ENCODE measurements around the gene ASCL2. TPM values are rescaled to one million over a fixed set of nuclear protein-coding genes. Genes with fewer than 3 reads are reported as not detected.

ASCL2 gene
- total and polyA plus RNA-seq, 4 donors, result 0.20 to 0.90 (median 0.45) TPM

DNA sequence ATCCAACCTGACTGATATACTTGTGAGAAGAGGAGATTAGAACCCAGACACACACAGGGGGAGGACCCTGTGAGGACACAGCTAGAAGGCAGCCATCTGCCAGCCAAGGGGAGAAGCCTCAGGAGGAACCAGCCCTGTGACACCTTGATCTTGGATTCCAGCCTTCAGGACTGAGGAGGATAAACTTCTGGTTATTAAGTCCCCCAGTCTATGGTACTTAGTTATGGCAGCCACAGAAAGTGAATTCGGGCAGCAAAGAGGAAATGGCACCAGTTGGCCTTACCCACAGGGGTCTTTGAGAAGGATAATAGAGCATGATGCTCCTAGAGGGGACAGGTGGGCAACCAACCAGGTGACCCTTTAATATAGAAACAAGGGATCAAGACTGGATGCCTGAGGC, 49.4 kb downstream of the ASCL2 start:
- Histone ChIP-seq H3K4me1 (ENCODE audit: control insufficient read depth, insufficient read depth, low read length) (no peaks in the 10 kb centered on the region), H3K36me3 (ENCODE audit: control insufficient read depth, insufficient read depth, low read length) (peaks cover 2% of the 10 kb centered on the region), H3K27me3 (ENCODE audit: control insufficient read depth, insufficient read depth, low read length) (no peaks in the 10 kb centered on the region), H3K4me3 (ENCODE audit: low read depth, low read length) (no peak overlapping the region), H3K27ac (ENCODE audit: low read depth, low read length) (no peak overlapping the region), H3K9me3 (ENCODE audit: control insufficient read depth, insufficient read depth, low read length) (peaks cover 9% of the 10 kb centered on the region)
- 100% methylated on average over 1 of the region's 1 CpG for WGBS (ENCODE audit: insufficient coverage)
- DNase-seq (ENCODE audit: low read depth in 4 of 6, low spot score in 6 of 6), result no peak

DNA sequence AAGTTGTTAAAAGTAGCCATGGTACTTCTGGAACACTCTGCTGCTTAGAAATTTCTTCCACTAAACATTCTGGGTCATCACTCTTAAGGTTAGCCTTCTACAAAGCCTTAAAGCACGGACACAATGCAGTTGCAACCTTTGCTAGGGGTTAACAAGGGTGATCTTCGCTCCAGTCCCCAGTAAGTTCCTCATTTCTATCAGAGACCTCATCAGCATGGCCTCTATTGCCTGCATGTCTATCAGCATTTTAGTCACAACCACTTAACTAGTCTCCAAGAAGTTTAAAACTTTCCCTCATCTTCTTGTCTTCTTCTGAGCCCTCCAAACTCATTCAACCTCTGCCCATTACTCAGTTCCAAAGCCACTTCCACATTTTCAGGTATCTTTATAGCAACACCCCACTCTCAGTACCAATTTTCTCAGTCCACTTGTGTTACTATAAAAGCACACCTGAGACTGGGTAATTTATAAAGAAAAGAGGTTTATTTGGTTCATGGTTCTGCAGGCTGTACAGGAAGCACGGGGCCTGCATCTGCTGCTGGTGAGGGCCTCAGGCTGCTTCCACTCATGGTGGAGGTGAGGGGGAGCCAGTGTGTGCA, 50.1 kb downstream of the ASCL2 start:
- Histone ChIP-seq H3K36me3 (ENCODE audit: control insufficient read depth, insufficient read depth, low read length) (peaks cover 2% of the 10 kb centered on the region), H3K27ac (ENCODE audit: low read depth, low read length) (no peak overlapping the region), H3K4me3 (ENCODE audit: low read depth, low read length) (no peak overlapping the region), H3K27me3 (ENCODE audit: control insufficient read depth, insufficient read depth, low read length) (no peaks in the 10 kb centered on the region), H3K4me1 (ENCODE audit: control insufficient read depth, insufficient read depth, low read length) (no peaks in the 10 kb centered on the region), H3K9me3 (ENCODE audit: control insufficient read depth, insufficient read depth, low read length) (peaks cover 9% of the 10 kb centered on the region)
- no peak for DNase-seq (ENCODE audit: low read depth in 4 of 6, low spot score in 6 of 6)
- 73% methylated on average over 3 of the region's 3 CpGs for WGBS (ENCODE audit: insufficient coverage)

DNA sequence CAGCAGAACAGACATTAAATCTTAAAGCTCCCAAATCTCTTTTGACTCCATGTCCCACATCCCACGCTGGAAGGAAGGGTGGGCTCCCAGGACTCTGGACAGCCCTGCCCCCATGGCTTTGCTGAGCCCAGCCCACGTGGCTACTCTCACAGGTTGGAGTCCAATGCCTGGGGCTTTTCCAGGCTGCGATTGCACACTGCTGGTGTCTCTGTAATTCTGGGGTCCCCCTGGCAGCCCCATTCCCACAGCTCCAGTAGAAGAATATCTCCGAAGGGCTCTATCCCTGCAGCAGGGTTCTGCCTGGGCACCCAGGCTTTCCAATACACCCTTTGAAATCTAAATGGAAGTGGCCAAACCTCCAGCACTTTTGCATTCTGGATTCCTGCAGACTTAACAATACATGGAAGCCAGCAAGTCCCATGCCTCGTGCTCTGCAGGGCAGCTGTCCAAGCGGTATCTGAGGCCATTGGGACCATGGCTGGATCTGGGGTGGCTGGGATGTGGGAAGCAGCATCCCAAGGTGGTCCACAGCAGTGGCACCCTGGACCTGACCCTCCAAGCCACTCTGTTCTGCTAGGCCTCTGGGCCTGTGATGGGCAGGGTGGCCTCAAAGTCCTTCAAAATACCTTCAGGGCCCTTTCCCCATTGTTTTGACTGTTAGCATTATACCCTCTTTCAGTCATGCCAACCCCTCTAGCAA, 50.9 kb downstream of the ASCL2 start:
- peaks cover 2% of the 10 kb centered on the region for H3K36me3 ChIP-seq (ENCODE audit: control insufficient read depth, insufficient read depth, low read length)
- DNase-seq (ENCODE audit: low read depth in 4 of 6, low spot score in 6 of 6), result no peak
- no peaks in the 10 kb centered on the region for H3K27me3 ChIP-seq (ENCODE audit: control insufficient read depth, insufficient read depth, low read length)
- no peak overlapping the region for H3K4me3 ChIP-seq (ENCODE audit: low read depth, low read length)
- peaks cover 5% of the 10 kb centered on the region for H3K4me1 ChIP-seq (ENCODE audit: control insufficient read depth, insufficient read depth, low read length)
- H3K9me3 ChIP-seq (ENCODE audit: control insufficient read depth, insufficient read depth, low read length), result peaks cover 9% of the 10 kb centered on the region
- 80% methylated on average over 6 of the region's 6 CpGs for WGBS (ENCODE audit: insufficient coverage)
- H3K27ac ChIP-seq (ENCODE audit: low read depth, low read length), result no peak overlapping the region

Other genes with a start within 250 kb of the ASCL2 start
- gene IGF2, start 131.2 kb downstream of the ASCL2 start, total RNA-seq, result 100 to 1,000 TPM; 132 to 558 TPM
- 100 to 1,000 TPM; 217 to 344 TPM for gene IGF2, start 131.2 kb downstream of the ASCL2 start, polyA plus RNA-seq (ENCODE audit: insufficient read length in 2 of 2)
- gene INS, start 109.4 kb downstream of the ASCL2 start, total RNA-seq, result not detected
- not detected for gene INS, start 109.4 kb downstream of the ASCL2 start, polyA plus RNA-seq (ENCODE audit: insufficient read length in 2 of 2)
- 1 to 10 TPM in 1 of 2 donors, under 1 TPM in 1; 0.99 to 8.8 TPM for gene TH, start 98.8 kb downstream of the ASCL2 start, total RNA-seq
- gene TH, start 98.8 kb downstream of the ASCL2 start, polyA plus RNA-seq (ENCODE audit: insufficient read length in 2 of 2), result 1 to 10 TPM; 1.2 to 1.3 TPM
- 1 to 10 TPM in 1 of 2 donors, under 1 TPM in 1; 0.44 to 1.3 TPM for gene C11orf21, start 31.3 kb upstream of the ASCL2 start, total RNA-seq
- under 1 TPM; 0.39 to 0.92 TPM for gene C11orf21, start 31.3 kb upstream of the ASCL2 start, polyA plus RNA-seq (ENCODE audit: insufficient read length in 2 of 2)
- 1 to 10 TPM; 1.8 to 2.5 TPM for gene TSPAN32, start 31.4 kb upstream of the ASCL2 start, total RNA-seq
- 1 to 10 TPM in 1 of 2 donors, under 1 TPM in 1; 0.90 to 2.8 TPM for gene TSPAN32, start 31.4 kb upstream of the ASCL2 start, polyA plus RNA-seq (ENCODE audit: insufficient read length in 2 of 2)
- gene CD81, start 106.7 kb upstream of the ASCL2 start, total RNA-seq, result 100 to 1,000 TPM; 329 to 344 TPM
- gene CD81, start 106.7 kb upstream of the ASCL2 start, polyA plus RNA-seq (ENCODE audit: insufficient read length in 2 of 2), result 100 to 1,000 TPM; 715 to 741 TPM
- 10 to 100 TPM; 16.4 to 50.9 TPM for gene TSSC4, start 130.2 kb upstream of the ASCL2 start, total RNA-seq
- 10 to 100 TPM; 44.2 to 47.4 TPM for gene TSSC4, start 130.2 kb upstream of the ASCL2 start, polyA plus RNA-seq (ENCODE audit: insufficient read length in 2 of 2)
- under 1 TPM; 0.10 to 0.11 TPM for gene TRPM5, start 173.9 kb upstream of the ASCL2 start, total RNA-seq
- gene TRPM5, start 173.9 kb upstream of the ASCL2 start, polyA plus RNA-seq (ENCODE audit: insufficient read length in 2 of 2), result under 1 TPM in 1 of 2 donors, not detected in 1; 0.08 TPM
- gene KCNQ1, start 174.4 kb upstream of the ASCL2 start, total RNA-seq, result 1 to 10 TPM in 1 of 2 donors, under 1 TPM in 1; 0.83 to 1.3 TPM
- gene KCNQ1, start 174.4 kb upstream of the ASCL2 start, polyA plus RNA-seq (ENCODE audit: insufficient read length in 2 of 2), result 1 to 10 TPM; 3.0 to 3.1 TPM

Data from spinal cord (tissue), 10 donors.